GM21526 (cell line): ENCODE measurements around the gene MAML3.

Experiments
- ATAC-seq: cut with Tn5 transposase; IDR thresholded peaks from one replicate; pipeline ENCODE4 v1.9.1; 2021; ENCODE audit warnings: moderate library complexity; ENCODE audit not compliant: unreplicated experiment, low FRiP score

The MAML3 gene

GRCh38 chr4:139825523-139826014, 328.4 kb downstream of the MAML3 start:
- ATAC-seq = no peak

GRCh38 chr4:139824882-139825522, 329.0 kb downstream of the MAML3 start:
- ATAC-seq = no peak

GRCh38 chr4:139823746-139824145, 330.2 kb downstream of the MAML3 start:
- ATAC-seq = no peak

- ATAC-seq = no peak
These were observed 330.6 kb downstream of the MAML3 start for GRCh38 chr4:139823345-139823744.

- no peak for ATAC-seq
These were observed 331.6 kb downstream of the MAML3 start for GRCh38 chr4:139822391-139822790.

GRCh38 chr4:139819082-139819481, 334.9 kb downstream of the MAML3 start:
- no peak for ATAC-seq

- ATAC-seq = no peak
These were observed 336.1 kb downstream of the MAML3 start for GRCh38 chr4:139817657-139818452.

GRCh38 chr4:139816856-139817255, 337.1 kb downstream of the MAML3 start:
- ATAC-seq = no peak

GRCh38 chr4:139815778-139816601, 338.0 kb downstream of the MAML3 start:
- no peak for ATAC-seq

GRCh38 chr4:139814323-139815015, 339.5 kb downstream of the MAML3 start:
- ATAC-seq = no peak

GRCh38 chr4:139813881-139814280, 340.1 kb downstream of the MAML3 start:
- ATAC-seq = no peak

- ATAC-seq = no peak
These were observed 343.3 kb downstream of the MAML3 start for GRCh38 chr4:139810710-139811109.

GRCh38 chr4:139809757-139810140, 344.2 kb downstream of the MAML3 start:
- no peak for ATAC-seq

- ATAC-seq = no peak
These were observed 344.9 kb downstream of the MAML3 start for GRCh38 chr4:139808808-139809756.

GRCh38 chr4:139808381-139808807, 345.6 kb downstream of the MAML3 start:
- no peak for ATAC-seq

- no peak for ATAC-seq
These were observed 346.5 kb downstream of the MAML3 start for GRCh38 chr4:139807483-139807882.

- no peak for ATAC-seq
These were observed 347.1 kb downstream of the MAML3 start for GRCh38 chr4:139806929-139807328.

GRCh38 chr4:139802931-139803330, 351.1 kb downstream of the MAML3 start:
- no peak for ATAC-seq

- ATAC-seq = no peak
These were observed 351.5 kb downstream of the MAML3 start for GRCh38 chr4:139802488-139802887.
